Measurements from ENCODE around the gene STEAP1B. TPM values are rescaled to one million over a fixed set of nuclear protein-coding genes. Genes with fewer than 3 reads are reported as not detected.
A peak's percentile ranks its signal among the peaks of the same experiment; 100 is the strongest.

The STEAP1B gene
- total RNA-seq, 1 experiment from 2014 or later, result 0.27 TPM

DNA sequence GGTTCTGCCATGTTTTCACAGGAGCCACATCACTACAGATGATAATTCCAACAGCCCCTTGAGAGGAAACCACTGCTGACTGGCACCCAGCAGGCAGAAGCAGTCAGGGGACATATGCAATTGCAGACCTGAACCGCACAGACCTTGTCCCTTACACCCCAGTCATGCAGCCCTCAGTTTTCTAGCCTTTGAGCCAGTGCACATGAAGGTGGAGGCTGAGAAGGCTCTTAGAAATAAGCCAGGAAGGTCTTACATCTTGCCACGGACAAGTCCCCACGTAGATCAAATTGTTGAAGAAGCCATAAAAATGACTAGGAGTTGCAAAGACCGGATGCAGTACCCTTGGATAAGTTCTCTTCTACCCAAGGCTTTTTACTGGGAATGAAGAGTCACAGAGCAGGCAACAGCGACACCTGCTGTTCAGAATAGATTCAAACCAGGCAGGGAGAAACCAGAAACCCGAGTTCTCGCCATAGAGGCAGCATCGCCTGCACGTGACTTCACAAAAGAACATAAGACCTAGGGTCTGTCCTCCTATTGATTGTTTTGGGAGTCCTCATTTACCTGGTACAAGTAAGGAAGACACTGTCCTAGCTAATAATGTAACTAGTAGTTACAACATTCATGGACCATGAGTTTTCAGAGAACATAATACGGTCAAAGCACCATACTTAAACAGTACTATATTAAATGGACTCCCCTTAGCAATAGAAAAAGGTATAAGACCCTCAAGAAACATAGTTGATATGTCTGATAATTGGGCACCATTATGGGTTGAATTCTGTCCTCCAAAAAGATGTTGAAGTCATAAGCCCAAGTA is 11.1 kb downstream of the STEAP1B start:
- no peaks in the 10 kb centered on the region; a peak in 1 of 4 replicates for H3K9me3 ChIP-seq (ENCODE audit: control insufficient read depth in 1 of 2, insufficient read depth in 1 of 2, low read depth in 1 of 2, low read length in 2 of 2)
- DNase-seq (ENCODE audit: low read depth, low spot score), result peak; percentile 54
- no peaks in the 10 kb centered on the region for H4K20me1 ChIP-seq (ENCODE audit: insufficient read depth)
- RAD21 ChIA-PET (ENCODE audit: low non-redundant PET in 1 of 2, low total read pairs in 2 of 2, uncharacterized antibody in 2 of 2, unreplicated experiment in 2 of 2), result no interaction called here
- TF ChIP-seq RAD21 (IDR thresholded peaks at IDR 0.05; ENCODE audit: low read depth), result peak; percentile 98
- no peak for TF ChIP-seq SIN3A (IDR thresholded peaks at IDR 0.05; ENCODE audit: low read depth)
- TF ChIP-seq, protein P1, sequence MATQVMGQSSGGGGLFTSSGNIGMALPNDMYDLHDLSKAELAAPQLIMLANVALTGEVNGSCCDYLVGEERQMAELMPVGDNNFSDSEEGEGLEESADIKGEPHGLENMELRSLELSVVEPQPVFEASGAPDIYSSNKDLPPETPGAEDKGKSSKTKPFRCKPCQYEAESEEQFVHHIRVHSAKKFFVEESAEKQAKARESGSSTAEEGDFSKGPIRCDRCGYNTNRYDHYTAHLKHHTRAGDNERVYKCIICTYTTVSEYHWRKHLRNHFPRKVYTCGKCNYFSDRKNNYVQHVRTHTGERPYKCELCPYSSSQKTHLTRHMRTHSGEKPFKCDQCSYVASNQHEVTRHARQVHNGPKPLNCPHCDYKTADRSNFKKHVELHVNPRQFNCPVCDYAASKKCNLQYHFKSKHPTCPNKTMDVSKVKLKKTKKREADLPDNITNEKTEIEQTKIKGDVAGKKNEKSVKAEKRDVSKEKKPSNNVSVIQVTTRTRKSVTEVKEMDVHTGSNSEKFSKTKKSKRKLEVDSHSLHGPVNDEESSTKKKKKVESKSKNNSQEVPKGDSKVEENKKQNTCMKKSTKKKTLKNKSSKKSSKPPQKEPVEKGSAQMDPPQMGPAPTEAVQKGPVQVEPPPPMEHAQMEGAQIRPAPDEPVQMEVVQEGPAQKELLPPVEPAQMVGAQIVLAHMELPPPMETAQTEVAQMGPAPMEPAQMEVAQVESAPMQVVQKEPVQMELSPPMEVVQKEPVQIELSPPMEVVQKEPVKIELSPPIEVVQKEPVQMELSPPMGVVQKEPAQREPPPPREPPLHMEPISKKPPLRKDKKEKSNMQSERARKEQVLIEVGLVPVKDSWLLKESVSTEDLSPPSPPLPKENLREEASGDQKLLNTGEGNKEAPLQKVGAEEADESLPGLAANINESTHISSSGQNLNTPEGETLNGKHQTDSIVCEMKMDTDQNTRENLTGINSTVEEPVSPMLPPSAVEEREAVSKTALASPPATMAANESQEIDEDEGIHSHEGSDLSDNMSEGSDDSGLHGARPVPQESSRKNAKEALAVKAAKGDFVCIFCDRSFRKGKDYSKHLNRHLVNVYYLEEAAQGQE (IDR thresholded peaks at IDR 0.05; ENCODE audit: low read depth), result no peak
- TF ChIP-seq, protein P2, sequence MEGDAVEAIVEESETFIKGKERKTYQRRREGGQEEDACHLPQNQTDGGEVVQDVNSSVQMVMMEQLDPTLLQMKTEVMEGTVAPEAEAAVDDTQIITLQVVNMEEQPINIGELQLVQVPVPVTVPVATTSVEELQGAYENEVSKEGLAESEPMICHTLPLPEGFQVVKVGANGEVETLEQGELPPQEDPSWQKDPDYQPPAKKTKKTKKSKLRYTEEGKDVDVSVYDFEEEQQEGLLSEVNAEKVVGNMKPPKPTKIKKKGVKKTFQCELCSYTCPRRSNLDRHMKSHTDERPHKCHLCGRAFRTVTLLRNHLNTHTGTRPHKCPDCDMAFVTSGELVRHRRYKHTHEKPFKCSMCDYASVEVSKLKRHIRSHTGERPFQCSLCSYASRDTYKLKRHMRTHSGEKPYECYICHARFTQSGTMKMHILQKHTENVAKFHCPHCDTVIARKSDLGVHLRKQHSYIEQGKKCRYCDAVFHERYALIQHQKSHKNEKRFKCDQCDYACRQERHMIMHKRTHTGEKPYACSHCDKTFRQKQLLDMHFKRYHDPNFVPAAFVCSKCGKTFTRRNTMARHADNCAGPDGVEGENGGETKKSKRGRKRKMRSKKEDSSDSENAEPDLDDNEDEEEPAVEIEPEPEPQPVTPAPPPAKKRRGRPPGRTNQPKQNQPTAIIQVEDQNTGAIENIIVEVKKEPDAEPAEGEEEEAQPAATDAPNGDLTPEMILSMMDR (IDR thresholded peaks at IDR 0.05 in 2 of 3, conservative IDR thresholded peaks at IDR 0.05 in 1 of 3; ENCODE audit: borderline replicate concordance in 1 of 3, insufficient read depth in 1 of 3, low read depth in 2 of 3, low read length in 2 of 3), result peak; percentile 80 to 94 (median 91)
- no peak for TF ChIP-seq JUND (IDR thresholded peaks at IDR 0.05)
- TF ChIP-seq POLR2A (IDR thresholded peaks at IDR 0.05; ENCODE audit: borderline replicate concordance, extremely low read depth, insufficient read depth, insufficient read length), result no peak
- peak; percentile 31 for TF ChIP-seq YY1 (IDR thresholded peaks at IDR 0.05; ENCODE audit: extremely low read depth, insufficient replicate concordance, low read depth, low read length)
- TF ChIP-seq CBX3 (IDR thresholded peaks at IDR 0.05; ENCODE audit: low read depth), result no peak
- TF ChIP-seq FOSL1 (IDR thresholded peaks at IDR 0.05; ENCODE audit: low read depth), result no peak
- no peak for TF ChIP-seq EZH2 (IDR thresholded peaks at IDR 0.05)
- no peak for TF ChIP-seq ELF1 (IDR thresholded peaks at IDR 0.05; ENCODE audit: borderline replicate concordance, low read depth)
- TF ChIP-seq EZH2phosphoT487 (IDR thresholded peaks at IDR 0.05; ENCODE audit: borderline replicate concordance), result no peak
- no peak for TF ChIP-seq CEBPB (IDR thresholded peaks at IDR 0.05; ENCODE audit: low read depth)
- TF ChIP-seq, protein P3, sequence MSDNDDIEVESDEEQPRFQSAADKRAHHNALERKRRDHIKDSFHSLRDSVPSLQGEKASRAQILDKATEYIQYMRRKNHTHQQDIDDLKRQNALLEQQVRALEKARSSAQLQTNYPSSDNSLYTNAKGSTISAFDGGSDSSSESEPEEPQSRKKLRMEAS (IDR thresholded peaks at IDR 0.05), result peak; percentile 64
- TF ChIP-seq, protein P4, sequence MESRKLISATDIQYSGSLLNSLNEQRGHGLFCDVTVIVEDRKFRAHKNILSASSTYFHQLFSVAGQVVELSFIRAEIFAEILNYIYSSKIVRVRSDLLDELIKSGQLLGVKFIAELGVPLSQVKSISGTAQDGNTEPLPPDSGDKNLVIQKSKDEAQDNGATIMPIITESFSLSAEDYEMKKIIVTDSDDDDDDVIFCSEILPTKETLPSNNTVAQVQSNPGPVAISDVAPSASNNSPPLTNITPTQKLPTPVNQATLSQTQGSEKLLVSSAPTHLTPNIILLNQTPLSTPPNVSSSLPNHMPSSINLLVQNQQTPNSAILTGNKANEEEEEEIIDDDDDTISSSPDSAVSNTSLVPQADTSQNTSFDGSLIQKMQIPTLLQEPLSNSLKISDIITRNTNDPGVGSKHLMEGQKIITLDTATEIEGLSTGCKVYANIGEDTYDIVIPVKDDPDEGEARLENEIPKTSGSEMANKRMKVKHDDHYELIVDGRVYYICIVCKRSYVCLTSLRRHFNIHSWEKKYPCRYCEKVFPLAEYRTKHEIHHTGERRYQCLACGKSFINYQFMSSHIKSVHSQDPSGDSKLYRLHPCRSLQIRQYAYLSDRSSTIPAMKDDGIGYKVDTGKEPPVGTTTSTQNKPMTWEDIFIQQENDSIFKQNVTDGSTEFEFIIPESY (IDR thresholded peaks at IDR 0.05; ENCODE audit: extremely low read depth, insufficient replicate concordance, low read length), result no peak
- no peak for TF ChIP-seq SP1 (IDR thresholded peaks at IDR 0.05; ENCODE audit: low read depth)
- BruUV-seq (replicated peaks), result no TSS peak
- POLR2A ChIA-PET, result no interaction called here
- H3K4me2 ChIP-seq (ENCODE audit: low read length), result 0 out of 2 replicates have a peak overlapping the region, but pooled peaks have one; percentile 8
- H3K79me2 ChIP-seq (ENCODE audit: insufficient read depth, low read length), result no peaks in the 10 kb centered on the region
- H3K9me2 ChIP-seq (ENCODE audit: insufficient read depth), result no peaks in the 10 kb centered on the region
- no peaks in the 10 kb centered on the region for H3K36me3 ChIP-seq (ENCODE audit: control insufficient read depth in 1 of 2, insufficient read depth in 2 of 2, low read length in 2 of 2)
- intact Hi-C loops (cut with micrococcal nuclease), result loop anchor here (1.0 kb wide), 2 partner anchors 379 to 386 kb away; no protein-coding TSS in a partner anchor
- ATAC-seq, result peak; percentile 93
- H3K4me1 ChIP-seq (ENCODE audit: control insufficient read depth in 1 of 2, insufficient read depth in 2 of 2, low read length in 2 of 2), result no peaks in the 10 kb centered on the region
- no peak overlapping the region for H3K9ac ChIP-seq (ENCODE audit: low read length)
- peak overlapping the region; percentile 89 for H2AFZ ChIP-seq (ENCODE audit: low read depth, low read length, poor library complexity, severe bottlenecking)
- H3K27ac ChIP-seq (ENCODE audit: low read depth, low read length), result no peak overlapping the region
- no peak overlapping the region for H3K4me3 ChIP-seq (replicated peaks in 1 of 2; ENCODE audit: low read depth in 1 of 2, low read length in 2 of 2)
- H3K27me3 ChIP-seq (ENCODE audit: insufficient read depth, low read length), result no peaks in the 10 kb centered on the region
- CTCF ChIA-PET, result interaction anchor here (1.2 to 3.3 kb wide), 2 partner anchors 378 to 385 kb away, joined by 3 to 20 read pairs; no protein-coding TSS in a partner anchor

Measured in HCT116 (cell line).